ENCODE data around the gene RTRAF.

Gene RTRAF

DNA sequence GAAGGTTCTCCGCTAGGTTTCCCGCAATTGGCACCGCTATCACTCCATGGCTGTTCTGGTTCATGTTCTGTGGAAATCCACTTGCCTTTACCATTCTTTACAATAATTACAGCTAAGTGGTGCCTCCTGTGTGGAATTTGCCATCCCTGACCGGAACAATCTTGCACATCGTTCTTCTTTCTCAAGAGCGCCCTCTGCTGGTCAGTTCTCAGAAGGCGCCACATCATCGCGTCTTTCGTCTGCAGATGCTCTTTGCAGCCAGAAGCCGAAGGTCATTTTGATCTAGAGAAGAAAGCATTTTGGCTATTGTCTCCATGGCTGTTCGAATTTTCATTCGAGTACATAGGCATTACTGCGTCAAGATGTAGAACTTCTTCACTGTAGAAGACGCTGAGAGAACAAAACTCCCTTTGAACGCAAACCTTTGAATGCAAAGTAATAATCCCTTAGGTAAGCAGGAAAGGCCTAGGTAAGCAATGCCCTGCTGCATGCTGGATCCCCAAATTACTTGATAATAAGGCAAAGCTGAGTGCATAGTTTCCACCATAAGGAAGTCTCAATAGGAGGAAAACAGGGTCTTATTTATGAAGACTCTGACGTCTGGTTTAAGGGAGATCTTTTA, 10.1 kb upstream of the RTRAF start:
- TF ChIP-seq, protein P1, sequence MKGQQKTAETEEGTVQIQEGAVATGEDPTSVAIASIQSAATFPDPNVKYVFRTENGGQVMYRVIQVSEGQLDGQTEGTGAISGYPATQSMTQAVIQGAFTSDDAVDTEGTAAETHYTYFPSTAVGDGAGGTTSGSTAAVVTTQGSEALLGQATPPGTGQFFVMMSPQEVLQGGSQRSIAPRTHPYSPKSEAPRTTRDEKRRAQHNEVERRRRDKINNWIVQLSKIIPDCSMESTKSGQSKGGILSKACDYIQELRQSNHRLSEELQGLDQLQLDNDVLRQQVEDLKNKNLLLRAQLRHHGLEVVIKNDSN (IDR thresholded peaks at IDR 0.05): no peak
- no peak for TF ChIP-seq FOXM1 (IDR thresholded peaks at IDR 0.05; ENCODE audit: borderline replicate concordance, low read depth)
- no peak for TF ChIP-seq ZBTB7A (IDR thresholded peaks at IDR 0.05; ENCODE audit: low read depth)
- peak; percentile 78 for TF ChIP-seq RAD21 (IDR thresholded peaks at IDR 0.05; ENCODE audit: low read depth)
- no peak for TF ChIP-seq NFIC (IDR thresholded peaks at IDR 0.05)
- TF ChIP-seq TEAD4 (IDR thresholded peaks at IDR 0.05): 0 out of 2 replicates have a peak, but pooled peaks have one; percentile 24
- TF ChIP-seq CREB1 (IDR thresholded peaks at IDR 0.05; ENCODE audit: low read depth): 0 out of 2 replicates have a peak, but pooled peaks have one; percentile 20
- TF ChIP-seq, protein P2, sequence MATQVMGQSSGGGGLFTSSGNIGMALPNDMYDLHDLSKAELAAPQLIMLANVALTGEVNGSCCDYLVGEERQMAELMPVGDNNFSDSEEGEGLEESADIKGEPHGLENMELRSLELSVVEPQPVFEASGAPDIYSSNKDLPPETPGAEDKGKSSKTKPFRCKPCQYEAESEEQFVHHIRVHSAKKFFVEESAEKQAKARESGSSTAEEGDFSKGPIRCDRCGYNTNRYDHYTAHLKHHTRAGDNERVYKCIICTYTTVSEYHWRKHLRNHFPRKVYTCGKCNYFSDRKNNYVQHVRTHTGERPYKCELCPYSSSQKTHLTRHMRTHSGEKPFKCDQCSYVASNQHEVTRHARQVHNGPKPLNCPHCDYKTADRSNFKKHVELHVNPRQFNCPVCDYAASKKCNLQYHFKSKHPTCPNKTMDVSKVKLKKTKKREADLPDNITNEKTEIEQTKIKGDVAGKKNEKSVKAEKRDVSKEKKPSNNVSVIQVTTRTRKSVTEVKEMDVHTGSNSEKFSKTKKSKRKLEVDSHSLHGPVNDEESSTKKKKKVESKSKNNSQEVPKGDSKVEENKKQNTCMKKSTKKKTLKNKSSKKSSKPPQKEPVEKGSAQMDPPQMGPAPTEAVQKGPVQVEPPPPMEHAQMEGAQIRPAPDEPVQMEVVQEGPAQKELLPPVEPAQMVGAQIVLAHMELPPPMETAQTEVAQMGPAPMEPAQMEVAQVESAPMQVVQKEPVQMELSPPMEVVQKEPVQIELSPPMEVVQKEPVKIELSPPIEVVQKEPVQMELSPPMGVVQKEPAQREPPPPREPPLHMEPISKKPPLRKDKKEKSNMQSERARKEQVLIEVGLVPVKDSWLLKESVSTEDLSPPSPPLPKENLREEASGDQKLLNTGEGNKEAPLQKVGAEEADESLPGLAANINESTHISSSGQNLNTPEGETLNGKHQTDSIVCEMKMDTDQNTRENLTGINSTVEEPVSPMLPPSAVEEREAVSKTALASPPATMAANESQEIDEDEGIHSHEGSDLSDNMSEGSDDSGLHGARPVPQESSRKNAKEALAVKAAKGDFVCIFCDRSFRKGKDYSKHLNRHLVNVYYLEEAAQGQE (IDR thresholded peaks at IDR 0.05; ENCODE audit: low read depth): no peak
- TF ChIP-seq EP300 (IDR thresholded peaks at IDR 0.05; ENCODE audit: borderline replicate concordance): no peak
- 0 out of 2 replicates have a peak, but pooled peaks have one; percentile 16 for TF ChIP-seq YY1 (IDR thresholded peaks at IDR 0.05; ENCODE audit: low read depth)
- no peak for TF ChIP-seq TAF1 (IDR thresholded peaks at IDR 0.05; ENCODE audit: low read depth)
- no peak for TF ChIP-seq CEBPB (IDR thresholded peaks at IDR 0.05)
- TF ChIP-seq, protein P3, sequence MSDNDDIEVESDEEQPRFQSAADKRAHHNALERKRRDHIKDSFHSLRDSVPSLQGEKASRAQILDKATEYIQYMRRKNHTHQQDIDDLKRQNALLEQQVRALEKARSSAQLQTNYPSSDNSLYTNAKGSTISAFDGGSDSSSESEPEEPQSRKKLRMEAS (IDR thresholded peaks at IDR 0.05): no peak
- no peak for TF ChIP-seq TCF12 (IDR thresholded peaks at IDR 0.05; ENCODE audit: low read depth)
- no peak for TF ChIP-seq EGR1 (IDR thresholded peaks at IDR 0.05)

DNA sequence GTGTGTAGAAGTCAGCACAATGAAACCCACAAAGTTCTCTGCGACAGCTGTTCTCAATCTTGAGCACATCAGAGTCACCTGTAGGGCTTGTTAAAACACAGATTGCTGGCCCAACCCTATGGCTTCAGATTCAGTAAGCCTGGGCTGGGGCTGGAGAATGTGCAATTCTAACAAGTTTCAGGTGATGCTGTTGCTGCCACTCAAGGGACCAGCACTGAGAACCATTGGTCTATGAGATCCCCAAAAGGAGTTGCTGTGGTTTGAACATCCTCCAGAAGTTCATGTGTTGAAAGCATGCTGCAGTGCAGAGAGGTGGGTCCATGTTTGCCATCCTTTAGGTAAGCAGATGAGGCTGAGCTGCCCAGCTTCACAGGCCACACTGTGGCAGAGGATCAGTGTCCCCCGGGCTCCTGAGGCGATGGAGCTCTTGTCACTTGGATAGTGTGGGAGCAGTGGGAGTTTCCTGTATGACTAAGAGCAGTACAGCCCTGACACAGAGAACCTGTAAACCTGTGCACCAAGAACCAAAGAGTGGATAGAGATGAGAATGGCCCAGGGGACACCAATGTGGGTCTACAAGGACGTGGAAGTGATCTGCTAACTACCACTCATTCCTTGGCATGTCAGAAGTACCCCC, 8.0 kb upstream of the RTRAF start:
- TF ChIP-seq TCF12 (IDR thresholded peaks at IDR 0.05; ENCODE audit: low read depth) (no peak), EGR1 (IDR thresholded peaks at IDR 0.05) (no peak), CREB1 (IDR thresholded peaks at IDR 0.05; ENCODE audit: low read depth) (no peak), ZBTB7A (IDR thresholded peaks at IDR 0.05; ENCODE audit: low read depth) (no peak), NFIC (IDR thresholded peaks at IDR 0.05) (no peak), FOXM1 (IDR thresholded peaks at IDR 0.05; ENCODE audit: borderline replicate concordance, low read depth) (no peak), EP300 (IDR thresholded peaks at IDR 0.05; ENCODE audit: borderline replicate concordance) (no peak), CEBPB (IDR thresholded peaks at IDR 0.05) (no peak), RAD21 (IDR thresholded peaks at IDR 0.05; ENCODE audit: low read depth) (no peak), YY1 (IDR thresholded peaks at IDR 0.05; ENCODE audit: low read depth) (no peak), TAF1 (IDR thresholded peaks at IDR 0.05; ENCODE audit: low read depth) (no peak), TEAD4 (IDR thresholded peaks at IDR 0.05) (no peak)
- TF ChIP-seq, protein P2 (IDR thresholded peaks at IDR 0.05; ENCODE audit: low read depth): no peak
- TF ChIP-seq, protein P1 (IDR thresholded peaks at IDR 0.05): no peak
- TF ChIP-seq, protein P3 (IDR thresholded peaks at IDR 0.05): no peak

DNA sequence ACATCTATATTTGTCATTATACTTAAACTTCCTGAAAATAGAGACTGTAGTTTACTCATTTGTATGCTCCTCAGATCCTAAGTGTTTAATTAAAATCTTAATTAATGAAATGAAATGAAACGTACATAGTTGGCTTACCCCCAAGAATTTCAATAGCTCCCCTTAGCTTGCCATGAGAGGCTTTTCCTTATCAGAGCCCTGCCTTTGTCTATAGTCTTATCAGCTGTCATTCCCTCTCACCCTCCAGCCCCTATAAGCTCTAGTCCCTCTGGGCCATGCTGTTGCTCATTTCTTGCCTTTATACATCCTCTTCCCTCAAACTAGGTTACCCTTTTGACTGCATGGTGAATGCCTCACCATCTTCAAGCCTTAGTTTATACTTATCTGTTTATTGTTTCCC, 1.1 kb upstream of the RTRAF start:
- TF ChIP-seq, protein P1 (IDR thresholded peaks at IDR 0.05): no peak
- TF ChIP-seq EGR1 (IDR thresholded peaks at IDR 0.05) (no peak), CREB1 (IDR thresholded peaks at IDR 0.05; ENCODE audit: low read depth) (no peak), CEBPB (IDR thresholded peaks at IDR 0.05) (no peak), ZBTB7A (IDR thresholded peaks at IDR 0.05; ENCODE audit: low read depth) (no peak), YY1 (IDR thresholded peaks at IDR 0.05; ENCODE audit: low read depth) (no peak), TCF12 (IDR thresholded peaks at IDR 0.05; ENCODE audit: low read depth) (no peak), FOXM1 (IDR thresholded peaks at IDR 0.05; ENCODE audit: borderline replicate concordance, low read depth) (no peak), NFIC (IDR thresholded peaks at IDR 0.05) (no peak), RAD21 (IDR thresholded peaks at IDR 0.05; ENCODE audit: low read depth) (no peak), TAF1 (IDR thresholded peaks at IDR 0.05; ENCODE audit: low read depth) (no peak)
- TF ChIP-seq, protein P3 (IDR thresholded peaks at IDR 0.05): no peak

DNA sequence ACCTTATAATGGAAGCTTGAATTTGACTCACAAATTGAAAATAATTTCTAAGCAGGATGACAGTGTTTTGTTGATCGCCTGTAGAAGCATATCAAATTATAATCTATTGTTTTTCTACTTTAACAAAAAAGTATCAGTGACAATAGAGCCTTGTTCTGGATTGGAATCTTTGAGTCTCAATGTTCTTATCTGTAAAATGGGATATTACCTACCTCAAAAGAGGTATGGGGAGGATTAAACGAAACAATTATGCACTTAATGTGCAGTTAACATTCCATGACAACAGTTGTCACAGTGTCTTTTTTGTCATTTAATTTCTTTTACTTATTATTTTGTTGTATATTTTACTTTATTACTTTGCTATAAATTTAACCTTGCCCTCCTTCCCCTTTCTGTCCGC, 1.1 kb downstream of the RTRAF start:
- TF ChIP-seq, protein P1 (IDR thresholded peaks at IDR 0.05): no peak
- TF ChIP-seq TAF1 (IDR thresholded peaks at IDR 0.05; ENCODE audit: low read depth) (no peak), CEBPB (IDR thresholded peaks at IDR 0.05) (no peak), FOXM1 (IDR thresholded peaks at IDR 0.05; ENCODE audit: borderline replicate concordance, low read depth) (no peak), NFIC (IDR thresholded peaks at IDR 0.05) (no peak), CREB1 (IDR thresholded peaks at IDR 0.05; ENCODE audit: low read depth) (no peak), EP300 (IDR thresholded peaks at IDR 0.05; ENCODE audit: borderline replicate concordance) (no peak), YY1 (IDR thresholded peaks at IDR 0.05; ENCODE audit: low read depth) (no peak), TEAD4 (IDR thresholded peaks at IDR 0.05) (no peak), ZBTB7A (IDR thresholded peaks at IDR 0.05; ENCODE audit: low read depth) (no peak), TCF12 (IDR thresholded peaks at IDR 0.05; ENCODE audit: low read depth) (no peak)
- TF ChIP-seq, protein P2 (IDR thresholded peaks at IDR 0.05; ENCODE audit: low read depth): no peak
- TF ChIP-seq, protein P3 (IDR thresholded peaks at IDR 0.05): no peak
